ENCODE data around the gene TRIM46. TPM values are rescaled to one million over a fixed set of nuclear protein-coding genes. Genes with fewer than 3 reads are reported as not detected.

The TRIM46 gene
- total and polyA plus RNA-seq, 2 of the 13 experiments (the other 11 are each of a cell fraction or from before 2014, with no cell fraction given), result 0.04 to 0.09 TPM

DNA sequence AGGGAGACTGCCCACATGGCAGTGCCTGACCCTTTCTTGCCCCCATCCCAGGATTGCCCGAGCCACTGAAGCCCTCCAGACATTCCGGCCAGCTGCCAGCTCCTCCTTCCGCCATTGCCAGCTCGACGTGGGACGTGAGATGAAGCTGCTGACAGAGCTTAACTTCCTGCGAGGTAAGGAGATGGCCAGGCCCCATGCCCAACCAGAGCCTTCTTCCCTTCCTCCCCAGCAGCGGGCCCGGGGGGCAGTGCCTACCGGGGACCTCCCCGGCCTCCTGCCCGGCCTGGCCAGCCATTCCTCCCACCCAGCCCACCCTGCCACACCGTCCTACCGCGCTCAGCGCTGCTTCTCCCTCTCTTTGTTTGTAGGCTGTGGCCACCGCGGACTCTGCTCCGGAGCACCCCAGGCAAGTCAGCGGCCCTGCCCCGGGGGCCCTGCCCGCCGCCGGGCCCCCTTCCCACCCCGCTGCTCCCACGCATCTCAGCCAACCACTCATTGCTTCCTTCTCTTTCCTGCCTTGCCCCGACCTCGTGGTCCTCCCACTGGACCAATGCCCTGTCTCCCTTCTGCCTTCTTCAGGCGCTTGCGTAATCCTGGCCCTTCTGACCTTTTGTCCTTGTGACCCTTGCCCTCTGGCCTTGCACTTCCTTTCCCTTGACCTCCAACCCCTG lies 4.9 kb downstream of the TRIM46 start (continued):
- TF ChIP-seq TGIF2 (CRISPR knock-in tag; IDR thresholded peaks at IDR 0.05), result peak; percentile 39; the same call in 1 of the 2 replicates
- no peak for TF ChIP-seq ZNF674 (CRISPR knock-in tag; IDR thresholded peaks at IDR 0.05; ENCODE audit: low read depth)
- TF ChIP-seq, protein P1, sequence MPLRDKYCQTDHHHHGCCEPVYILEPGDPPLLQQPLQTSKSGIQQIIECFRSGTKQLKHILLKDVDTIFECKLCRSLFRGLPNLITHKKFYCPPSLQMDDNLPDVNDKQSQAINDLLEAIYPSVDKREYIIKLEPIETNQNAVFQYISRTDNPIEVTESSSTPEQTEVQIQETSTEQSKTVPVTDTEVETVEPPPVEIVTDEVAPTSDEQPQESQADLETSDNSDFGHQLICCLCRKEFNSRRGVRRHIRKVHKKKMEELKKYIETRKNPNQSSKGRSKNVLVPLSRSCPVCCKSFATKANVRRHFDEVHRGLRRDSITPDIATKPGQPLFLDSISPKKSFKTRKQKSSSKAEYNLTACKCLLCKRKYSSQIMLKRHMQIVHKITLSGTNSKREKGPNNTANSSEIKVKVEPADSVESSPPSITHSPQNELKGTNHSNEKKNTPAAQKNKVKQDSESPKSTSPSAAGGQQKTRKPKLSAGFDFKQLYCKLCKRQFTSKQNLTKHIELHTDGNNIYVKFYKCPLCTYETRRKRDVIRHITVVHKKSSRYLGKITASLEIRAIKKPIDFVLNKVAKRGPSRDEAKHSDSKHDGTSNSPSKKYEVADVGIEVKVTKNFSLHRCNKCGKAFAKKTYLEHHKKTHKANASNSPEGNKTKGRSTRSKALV (CRISPR knock-in tag; IDR thresholded peaks at IDR 0.05), result no peak
- no peak for TF ChIP-seq ZNF292 (CRISPR knock-in tag; IDR thresholded peaks at IDR 0.05; ENCODE audit: borderline replicate concordance, low read depth)
- TF ChIP-seq, protein P2, sequence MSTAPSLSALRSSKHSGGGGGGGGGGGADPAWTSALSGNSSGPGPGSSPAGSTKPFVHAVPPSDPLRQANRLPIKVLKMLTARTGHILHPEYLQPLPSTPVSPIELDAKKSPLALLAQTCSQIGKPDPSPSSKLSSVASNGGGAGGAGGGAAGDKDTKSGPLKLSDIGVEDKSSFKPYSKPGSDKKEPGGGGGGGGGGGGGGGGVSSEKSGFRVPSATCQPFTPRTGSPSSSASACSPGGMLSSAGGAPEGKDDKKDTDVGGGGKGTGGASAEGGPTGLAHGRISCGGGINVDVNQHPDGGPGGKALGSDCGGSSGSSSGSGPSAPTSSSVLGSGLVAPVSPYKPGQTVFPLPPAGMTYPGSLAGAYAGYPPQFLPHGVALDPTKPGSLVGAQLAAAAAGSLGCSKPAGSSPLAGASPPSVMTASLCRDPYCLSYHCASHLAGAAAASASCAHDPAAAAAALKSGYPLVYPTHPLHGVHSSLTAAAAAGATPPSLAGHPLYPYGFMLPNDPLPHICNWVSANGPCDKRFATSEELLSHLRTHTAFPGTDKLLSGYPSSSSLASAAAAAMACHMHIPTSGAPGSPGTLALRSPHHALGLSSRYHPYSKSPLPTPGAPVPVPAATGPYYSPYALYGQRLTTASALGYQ (CRISPR knock-in tag; IDR thresholded peaks at IDR 0.05), result no peak; the same call in 1 of the 2 replicates
- TF ChIP-seq MTA1 (CRISPR knock-in tag; IDR thresholded peaks at IDR 0.05; ENCODE audit: borderline replicate concordance), result 0 out of 2 replicates have a peak, but pooled peaks have one; percentile 41
- TF ChIP-seq, protein P3, sequence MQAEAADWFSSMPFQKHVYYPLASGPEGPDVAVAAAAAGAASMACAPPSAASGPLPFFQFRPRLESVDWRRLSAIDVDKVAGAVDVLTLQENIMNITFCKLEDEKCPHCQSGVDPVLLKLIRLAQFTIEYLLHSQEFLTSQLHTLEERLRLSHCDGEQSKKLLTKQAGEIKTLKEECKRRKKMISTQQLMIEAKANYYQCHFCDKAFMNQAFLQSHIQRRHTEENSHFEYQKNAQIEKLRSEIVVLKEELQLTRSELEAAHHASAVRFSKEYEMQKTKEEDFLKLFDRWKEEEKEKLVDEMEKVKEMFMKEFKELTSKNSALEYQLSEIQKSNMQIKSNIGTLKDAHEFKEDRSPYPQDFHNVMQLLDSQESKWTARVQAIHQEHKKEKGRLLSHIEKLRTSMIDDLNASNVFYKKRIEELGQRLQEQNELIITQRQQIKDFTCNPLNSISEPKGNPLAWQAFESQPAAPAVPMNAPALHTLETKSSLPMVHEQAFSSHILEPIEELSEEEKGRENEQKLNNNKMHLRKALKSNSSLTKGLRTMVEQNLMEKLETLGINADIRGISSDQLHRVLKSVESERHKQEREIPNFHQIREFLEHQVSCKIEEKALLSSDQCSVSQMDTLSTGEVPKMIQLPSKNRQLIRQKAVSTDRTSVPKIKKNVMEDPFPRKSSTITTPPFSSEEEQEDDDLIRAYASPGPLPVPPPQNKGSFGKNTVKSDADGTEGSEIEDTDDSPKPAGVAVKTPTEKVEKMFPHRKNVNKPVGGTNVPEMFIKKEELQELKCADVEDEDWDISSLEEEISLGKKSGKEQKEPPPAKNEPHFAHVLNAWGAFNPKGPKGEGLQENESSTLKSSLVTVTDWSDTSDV (CRISPR knock-in tag; IDR thresholded peaks at IDR 0.05), result no peak
- TF ChIP-seq ZNF737 (CRISPR knock-in tag; IDR thresholded peaks at IDR 0.05; ENCODE audit: borderline replicate concordance), result no peak
- TF ChIP-seq HNF4G (IDR thresholded peaks at IDR 0.05; ENCODE audit: borderline replicate concordance, low read depth, low read length), result peak; percentile 79; the same call in 1 of the 2 replicates
- peak; percentile 78; the same call in 1 of the 2 replicates for TF ChIP-seq HNF4G (CRISPR knock-in tag; IDR thresholded peaks at IDR 0.05; ENCODE audit: borderline replicate concordance, low read depth)
- TF ChIP-seq, protein P4, sequence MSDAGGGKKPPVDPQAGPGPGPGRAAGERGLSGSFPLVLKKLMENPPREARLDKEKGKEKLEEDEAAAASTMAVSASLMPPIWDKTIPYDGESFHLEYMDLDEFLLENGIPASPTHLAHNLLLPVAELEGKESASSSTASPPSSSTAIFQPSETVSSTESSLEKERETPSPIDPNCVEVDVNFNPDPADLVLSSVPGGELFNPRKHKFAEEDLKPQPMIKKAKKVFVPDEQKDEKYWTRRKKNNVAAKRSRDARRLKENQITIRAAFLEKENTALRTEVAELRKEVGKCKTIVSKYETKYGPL (CRISPR knock-in tag; IDR thresholded peaks at IDR 0.05), result no peak
- peak; percentile 74; the same call in 1 of the 2 replicates for TF ChIP-seq NFKB2 (CRISPR knock-in tag; IDR thresholded peaks at IDR 0.05; ENCODE audit: borderline replicate concordance)
- TF ChIP-seq FOXA3 (CRISPR knock-in tag; IDR thresholded peaks at IDR 0.05), result peak; percentile 46; the same call in 1 of the 2 replicates
- no peak for TF ChIP-seq ZNF75D (CRISPR knock-in tag; IDR thresholded peaks at IDR 0.05; ENCODE audit: borderline replicate concordance)
- no peak for TF ChIP-seq FOXC1 (CRISPR knock-in tag; IDR thresholded peaks at IDR 0.05; ENCODE audit: borderline replicate concordance)
- TF ChIP-seq, protein P5, sequence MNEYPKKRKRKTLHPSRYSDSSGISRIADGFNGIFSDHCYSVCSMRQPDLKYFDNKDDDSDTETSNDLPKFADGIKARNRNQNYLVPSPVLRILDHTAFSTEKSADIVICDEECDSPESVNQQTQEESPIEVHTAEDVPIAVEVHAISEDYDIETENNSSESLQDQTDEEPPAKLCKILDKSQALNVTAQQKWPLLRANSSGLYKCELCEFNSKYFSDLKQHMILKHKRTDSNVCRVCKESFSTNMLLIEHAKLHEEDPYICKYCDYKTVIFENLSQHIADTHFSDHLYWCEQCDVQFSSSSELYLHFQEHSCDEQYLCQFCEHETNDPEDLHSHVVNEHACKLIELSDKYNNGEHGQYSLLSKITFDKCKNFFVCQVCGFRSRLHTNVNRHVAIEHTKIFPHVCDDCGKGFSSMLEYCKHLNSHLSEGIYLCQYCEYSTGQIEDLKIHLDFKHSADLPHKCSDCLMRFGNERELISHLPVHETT (CRISPR knock-in tag; conservative IDR thresholded peaks at IDR 0.05), result no peak
- TF ChIP-seq RBFOX2 (IDR thresholded peaks at IDR 0.05; ENCODE audit: low read depth, low read length), result peak; percentile 44
- TF ChIP-seq, protein P6, sequence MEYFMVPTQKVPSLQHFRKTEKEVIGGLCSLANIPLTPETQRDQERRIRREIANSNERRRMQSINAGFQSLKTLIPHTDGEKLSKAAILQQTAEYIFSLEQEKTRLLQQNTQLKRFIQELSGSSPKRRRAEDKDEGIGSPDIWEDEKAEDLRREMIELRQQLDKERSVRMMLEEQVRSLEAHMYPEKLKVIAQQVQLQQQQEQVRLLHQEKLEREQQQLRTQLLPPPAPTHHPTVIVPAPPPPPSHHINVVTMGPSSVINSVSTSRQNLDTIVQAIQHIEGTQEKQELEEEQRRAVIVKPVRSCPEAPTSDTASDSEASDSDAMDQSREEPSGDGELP (IDR thresholded peaks at IDR 0.05; ENCODE audit: borderline replicate concordance, low read depth), result no peak
- no peak for TF ChIP-seq CCAR2 (optimal IDR thresholded peaks at IDR 0.05; ENCODE audit: low read depth, low read length)
